PC-9 (cell line): Measurements from ENCODE around the gene LEKR1.

Experiments
- CTCF ChIP-seq: fragments of 200-600 bp; sonication (generic); conservative IDR thresholded peaks from 2 replicates; pipeline ENCODE4 v1.6.1; 2017; ENCODE audit warnings: mixed run types, antibody characterized with exemption, mild to moderate bottlenecking, moderate library complexity
- EZH2 ChIP-seq: fragments of 200-600 bp; sonication (generic); IDR thresholded peaks from 2 replicates; pipeline ENCODE4 v1.8.0; 2017; ENCODE audit warnings: antibody characterized with exemption, low read depth

GRCh38 chr3:156939315-156939714 is 113.2 kb downstream of the LEKR1 start:
- TF ChIP-seq EZH2, result no peak
- TF ChIP-seq CTCF, result no peak
